SK-N-SH treated with all-trans-retinoic acid at 6 μM for 48 hours (cell line): ENCODE measurements around the gene MRPL34.

Experiments
- ARNTL ChIP-seq: fragments of 450-650 bp; formaldehyde crosslinking; IDR thresholded peaks from 2 replicates; pipeline ENCODE4 v1.5.0; 2020; ENCODE audit warnings: low read depth, mild to moderate bottlenecking, moderate library complexity, borderline replicate concordance
- CREB5 ChIP-seq: fragments of 250-450 bp; sonication (Bioruptor Pico); IDR thresholded peaks from 2 replicates; pipeline ENCODE4 v1.5.1; 2020; ENCODE audit warnings: low read depth, mild to moderate bottlenecking, moderate library complexity
- CSDC2 ChIP-seq: fragments of 250-450 bp; sonication (Bioruptor Pico); IDR thresholded peaks from 2 replicates; pipeline ENCODE4 v1.5.0; 2020; ENCODE audit warnings: mild to moderate bottlenecking, moderate library complexity
- ISL1 ChIP-seq: fragments of 250-450 bp; sonication (Bioruptor Pico); IDR thresholded peaks from 2 replicates; pipeline ENCODE4 v2.1.2; 2022; ENCODE audit warnings: mild to moderate bottlenecking, moderate library complexity
- OSR1 ChIP-seq: fragments of 250-450 bp; sonication (Bioruptor Pico); IDR thresholded peaks from 2 replicates; pipeline ENCODE4 v1.8.0; 2022; ENCODE audit warnings: moderate library complexity, mild to moderate bottlenecking, inconsistent platforms
- PATZ1 ChIP-seq: fragments of 250-450 bp; sonication (Bioruptor Pico); IDR thresholded peaks from 2 replicates; pipeline ENCODE4 v1.8.0; 2020; ENCODE audit warnings: mild to moderate bottlenecking, moderate library complexity, borderline replicate concordance
- POU6F1 ChIP-seq: fragments of 250-450 bp; sonication (Bioruptor Pico); IDR thresholded peaks from 2 replicates; pipeline ENCODE4 v1.8.0; 2021; ENCODE audit warnings: low read depth, mild to moderate bottlenecking, moderate library complexity, borderline replicate concordance
- RARB ChIP-seq: fragments of 250-450 bp; sonication (Bioruptor Pico); IDR thresholded peaks from 2 replicates; pipeline ENCODE4 v1.8.0; 2021; ENCODE audit warnings: mild to moderate bottlenecking, moderate library complexity
- SNAI2 ChIP-seq: fragments of 250-450 bp; sonication (Bioruptor Pico); IDR thresholded peaks from 2 replicates; pipeline ENCODE4 v1.5.0; 2020; ENCODE audit warnings: mild to moderate bottlenecking, moderate library complexity
- ZFP30 ChIP-seq: fragments of 450-650 bp; formaldehyde crosslinking; IDR thresholded peaks from 2 replicates; pipeline ENCODE4 v1.5.0; 2022; ENCODE audit warnings: mild to moderate bottlenecking, moderate library complexity

- TF ChIP-seq PATZ1 (CRISPR knock-in tag) (no peak), POU6F1 (CRISPR knock-in tag) (no peak), ARNTL (CRISPR knock-in tag) (no peak), SNAI2 (CRISPR knock-in tag) (no peak), CREB5 (CRISPR knock-in tag) (no peak), RARB (CRISPR knock-in tag) (no peak), ZFP30 (CRISPR knock-in tag) (no peak), CSDC2 (CRISPR knock-in tag) (no peak), OSR1 (CRISPR knock-in tag) (no peak), ISL1 (no peak)
Measured at GRCh38 chr19:17332677-17333581, 27.3 kb downstream of the MRPL34 start.
